ENCODE measurements around the gene ZNHIT3.
A peak's percentile ranks its signal among the peaks of the same experiment; 100 is the strongest.
"Not testable (repeated sequence)": the region's sequence is repeated elsewhere in the genome, so short reads cannot be mapped to it uniquely, and the experiment has no call there.

The ZNHIT3 gene

GRCh38 chr17:36486204-36487194, at the start of gene ZNHIT3:
Gene ZNHIT3 (plus strand): TSS chr17:36486681. CDS start chr17:36486700, 19 bp downstream.
- peak; percentile 93 for DNase-seq

DNA sequence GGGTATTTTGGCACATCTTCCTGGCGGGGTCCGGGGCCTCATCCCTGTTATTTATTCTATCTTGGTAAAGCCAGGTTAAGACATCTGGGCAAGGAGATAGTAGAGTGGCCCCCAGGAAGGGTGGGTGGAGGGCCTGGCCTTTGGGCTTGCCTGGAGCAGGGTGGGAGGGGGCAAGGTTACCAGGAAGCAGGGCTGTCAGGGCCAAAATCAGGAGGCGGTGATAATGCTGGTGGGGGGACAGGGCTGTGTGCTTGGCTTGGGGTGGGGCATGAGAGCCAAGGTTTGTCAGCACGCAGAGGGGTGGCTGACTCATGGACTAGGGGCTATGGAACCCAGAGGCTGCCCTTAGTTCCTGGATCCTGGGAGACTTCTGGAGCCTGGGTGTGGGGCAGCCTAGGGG, 44.7 kb upstream of the ZNHIT3 start:
- not testable (repeated sequence) for DNase-seq

DNA sequence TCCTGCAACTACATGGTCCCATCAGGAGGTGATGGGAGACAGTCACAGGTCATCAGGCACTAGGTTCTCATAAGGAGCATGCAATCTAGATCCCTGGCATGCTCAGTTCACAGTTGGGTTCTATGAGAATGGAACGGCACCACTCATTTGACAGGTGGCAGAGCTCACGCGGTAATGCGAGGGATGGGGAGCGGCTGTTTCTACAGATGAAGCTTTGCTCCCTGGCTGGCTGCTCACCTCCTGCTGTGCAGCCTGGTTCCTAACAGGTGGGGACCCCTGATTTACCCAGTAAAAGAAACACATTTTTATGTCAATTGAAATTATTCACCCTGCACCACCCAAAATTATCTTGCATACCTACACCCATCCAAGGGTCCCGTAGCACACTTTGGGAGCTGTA, 42.7 kb upstream of the ZNHIT3 start:
- DNase-seq, result no peak

DNA sequence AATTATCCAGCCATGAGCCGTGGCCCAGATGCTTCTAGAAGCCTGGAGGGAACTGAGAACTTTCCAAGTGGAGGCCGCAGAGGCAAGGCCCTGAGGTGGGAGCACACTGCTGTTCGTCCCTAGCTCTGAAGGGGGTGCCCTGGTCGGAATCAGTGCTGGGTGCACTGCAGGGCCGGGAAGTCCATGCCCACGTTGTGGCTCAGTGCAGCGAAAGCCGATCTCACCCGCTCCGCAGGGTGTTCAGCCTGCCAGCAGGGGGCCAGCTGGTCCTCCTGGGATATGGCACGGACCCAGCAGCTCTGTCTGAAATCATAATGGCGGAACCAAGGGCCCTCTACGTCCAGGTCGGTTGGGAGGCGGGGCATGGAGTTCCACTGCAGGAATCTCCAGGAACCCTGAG, 36.5 kb upstream of the ZNHIT3 start:
- not testable (repeated sequence) for DNase-seq

DNA sequence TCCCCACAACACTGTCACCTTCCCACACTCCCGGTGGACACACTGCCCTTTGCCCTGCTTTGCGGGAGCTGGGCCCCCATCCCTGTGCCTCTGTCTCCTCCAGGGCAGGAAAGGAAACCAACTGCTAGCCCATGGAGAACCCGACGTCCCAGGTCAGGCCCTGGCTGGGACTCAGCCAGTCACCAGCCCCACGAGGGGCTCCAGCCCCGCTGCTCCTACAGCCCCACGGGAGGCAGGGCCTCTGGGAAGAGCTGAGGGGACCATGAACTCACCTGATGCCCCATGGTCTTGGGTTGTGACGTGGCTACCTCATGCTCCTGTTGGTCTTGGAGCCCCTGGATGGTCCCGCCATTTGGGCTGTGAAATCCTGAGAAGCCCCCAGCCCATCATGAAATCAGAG, 33.6 kb upstream of the ZNHIT3 start:
- DNase-seq, result not testable (repeated sequence)

DNA sequence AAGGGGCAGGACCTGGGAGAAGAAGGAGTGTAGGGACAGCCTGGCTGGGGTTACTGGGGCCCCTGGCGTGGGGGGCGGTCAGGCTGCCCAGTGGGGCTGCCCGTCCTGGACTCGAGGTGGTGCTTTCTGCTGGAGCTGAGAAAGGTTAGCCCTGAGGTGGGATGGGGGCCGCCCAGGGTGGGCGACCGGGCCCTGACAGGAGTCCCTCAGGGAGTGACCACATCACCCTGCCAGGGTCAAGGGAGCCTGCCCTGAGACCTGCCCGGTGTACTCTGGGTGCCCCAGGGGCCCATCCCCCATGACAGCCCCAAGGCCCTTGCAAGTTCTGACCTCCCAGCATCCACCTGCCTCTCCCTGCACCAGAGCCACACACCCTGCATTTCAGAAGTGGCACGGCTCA, 28.8 kb upstream of the ZNHIT3 start:
- DNase-seq, result not testable (repeated sequence)

DNA sequence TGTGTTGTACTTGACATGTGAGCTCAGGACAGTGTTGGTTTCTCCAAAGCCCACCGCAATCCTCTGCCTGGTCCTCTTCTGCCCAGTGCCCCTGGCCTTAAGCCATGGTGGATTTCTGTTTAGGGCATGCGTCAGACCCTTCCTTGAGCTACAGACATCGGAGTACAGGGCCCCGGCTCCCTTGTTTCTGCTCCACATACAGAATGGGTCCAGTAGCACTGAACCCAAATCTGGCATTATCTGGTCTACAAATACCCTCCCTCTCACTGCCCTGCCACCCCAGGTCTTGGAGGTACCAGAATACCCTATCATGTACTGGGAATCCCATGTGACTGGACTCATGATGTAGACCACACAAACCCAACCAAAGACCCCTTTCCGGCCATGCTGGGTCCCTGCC, 27.4 kb upstream of the ZNHIT3 start:
- DNase-seq, result no peak

DNA sequence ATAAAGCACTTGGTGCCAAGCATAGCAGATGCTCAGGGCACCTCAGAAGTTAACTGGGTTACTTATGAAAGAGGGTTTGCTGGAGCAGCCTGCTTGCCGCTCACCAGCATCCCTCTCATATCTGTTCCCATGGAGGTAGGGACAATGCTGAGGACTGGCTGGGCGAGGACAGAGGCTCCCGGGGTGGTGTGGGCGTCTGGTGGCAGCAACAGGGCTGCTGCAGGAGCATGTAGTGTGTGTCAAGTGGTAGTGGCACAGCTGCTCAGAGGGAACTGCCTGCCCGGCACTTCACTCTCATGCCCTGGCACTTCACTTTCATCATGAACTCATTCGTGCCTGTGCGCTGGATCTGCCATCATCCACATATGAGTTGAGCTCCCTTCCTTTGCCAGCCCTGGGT, 26.9 kb upstream of the ZNHIT3 start:
- DNase-seq, result no peak

DNA sequence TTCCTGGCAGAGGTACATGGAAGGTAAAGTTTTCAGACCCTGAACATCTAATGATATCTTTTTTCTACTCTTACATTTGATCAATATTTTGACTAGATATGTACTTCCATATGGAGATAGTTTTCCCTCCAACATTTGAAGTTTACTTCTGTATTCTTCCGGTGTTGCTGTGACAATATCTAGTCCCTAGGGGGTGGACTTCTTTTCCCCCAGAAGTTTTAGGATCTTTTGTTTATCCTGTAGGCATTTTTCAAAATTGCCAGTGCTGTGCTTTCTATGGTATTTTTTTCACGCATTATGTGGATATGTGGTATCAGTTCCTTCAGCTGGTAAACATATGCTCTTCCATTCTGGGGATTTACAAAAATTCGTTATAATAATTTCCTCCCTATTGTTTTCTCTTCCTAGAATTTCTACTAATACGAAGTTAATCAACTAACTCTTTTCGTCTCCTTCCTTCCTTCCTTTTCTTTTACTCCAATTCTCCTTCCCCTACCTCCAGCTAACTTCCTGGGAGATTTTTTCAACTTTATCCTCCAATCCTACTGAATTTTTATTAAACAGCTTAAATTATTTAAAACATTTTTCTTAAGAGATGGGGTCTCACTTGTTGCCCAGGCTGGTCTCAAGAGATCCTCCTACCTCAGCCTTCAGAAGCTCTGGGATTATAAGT, 26.1 kb upstream of the ZNHIT3 start:
- DNase-seq, result no peak

DNA sequence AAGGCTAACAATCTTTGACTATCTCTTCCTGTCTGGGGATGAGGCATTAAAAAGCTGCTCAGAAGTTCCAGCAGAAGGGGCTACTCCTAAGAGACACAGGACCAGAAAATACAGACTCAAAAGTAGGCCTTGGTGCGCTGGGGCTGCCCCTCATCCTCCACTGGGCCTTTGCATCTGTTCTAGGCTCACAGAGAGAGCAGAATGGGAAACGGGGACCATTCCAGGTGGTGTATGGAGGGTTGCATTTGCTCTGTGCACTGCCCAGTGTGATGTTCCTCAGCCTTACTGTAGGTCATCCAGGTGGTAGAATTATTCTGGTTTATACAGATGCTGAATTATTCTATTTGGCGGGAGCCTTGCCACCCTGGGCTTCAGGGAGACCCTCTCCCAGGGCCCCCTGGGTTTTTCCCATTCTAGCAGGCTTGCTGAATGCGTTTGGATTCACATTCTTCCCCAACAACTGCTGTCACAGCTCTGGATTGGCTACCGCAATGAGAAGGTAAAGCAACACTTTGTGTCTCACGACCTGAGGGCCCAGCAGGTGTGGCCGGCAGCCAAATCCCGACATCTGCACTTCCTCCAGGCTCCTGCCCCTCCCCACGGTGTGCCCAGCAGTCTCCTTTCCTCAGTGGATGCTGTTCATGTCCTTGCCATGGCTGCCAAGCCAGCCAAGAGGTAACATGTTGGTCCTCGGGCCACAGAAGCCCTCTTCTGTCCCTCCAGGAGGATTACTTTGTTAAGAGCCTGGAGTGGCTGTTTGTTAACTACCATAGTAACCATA, 25.0 kb upstream of the ZNHIT3 start:
- no peak for DNase-seq

GRCh38 chr17:36463916-36464764, 22.3 kb upstream of the ZNHIT3 start:
- peak; percentile 10 for DNase-seq

- DNase-seq, result no peak
These were observed 21.8 kb upstream of the ZNHIT3 start for GRCh38 chr17:36464765-36465088.

DNA sequence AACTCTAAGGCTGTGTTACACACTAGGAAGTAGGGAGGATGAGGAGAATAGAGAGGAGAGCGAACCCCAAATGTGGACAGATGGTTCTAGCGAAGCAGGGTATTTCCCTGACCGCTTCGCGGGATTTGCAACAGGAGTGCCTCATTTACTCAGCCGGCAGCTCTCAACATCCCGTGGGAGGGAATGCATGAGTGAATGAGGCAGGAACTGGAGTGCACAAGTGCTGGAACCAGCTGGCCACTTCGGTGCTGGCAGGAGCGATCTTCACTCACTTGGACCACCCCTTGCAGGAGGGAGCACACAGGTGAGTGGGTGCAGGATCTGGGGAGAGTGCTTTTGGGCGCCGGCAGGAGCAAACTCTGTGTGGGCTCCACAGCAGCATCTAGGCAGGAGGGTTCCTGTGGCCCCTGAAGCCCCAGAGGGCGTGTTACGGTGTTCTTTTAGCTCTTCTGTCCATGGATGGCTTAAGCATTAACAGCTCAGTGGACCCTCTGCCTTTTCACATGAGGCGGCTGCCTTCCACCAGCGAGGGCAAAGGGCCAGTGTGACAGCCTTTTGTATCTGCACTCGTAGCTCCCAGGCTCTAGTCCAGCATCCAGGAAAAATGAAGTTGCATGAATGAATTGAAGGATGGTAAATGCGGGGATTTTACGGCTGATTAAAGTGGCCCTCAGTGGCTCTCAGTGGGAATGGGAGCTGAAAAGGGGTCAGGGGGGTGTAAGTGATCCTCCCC, 17.4 kb upstream of the ZNHIT3 start:
- no peak for DNase-seq

GRCh38 chr17:36469733-36470132, 16.7 kb upstream of the ZNHIT3 start:
- no peak for DNase-seq

- no peak for DNase-seq
These were observed 16.0 kb upstream of the ZNHIT3 start for GRCh38 chr17:36470499-36470898.

DNA sequence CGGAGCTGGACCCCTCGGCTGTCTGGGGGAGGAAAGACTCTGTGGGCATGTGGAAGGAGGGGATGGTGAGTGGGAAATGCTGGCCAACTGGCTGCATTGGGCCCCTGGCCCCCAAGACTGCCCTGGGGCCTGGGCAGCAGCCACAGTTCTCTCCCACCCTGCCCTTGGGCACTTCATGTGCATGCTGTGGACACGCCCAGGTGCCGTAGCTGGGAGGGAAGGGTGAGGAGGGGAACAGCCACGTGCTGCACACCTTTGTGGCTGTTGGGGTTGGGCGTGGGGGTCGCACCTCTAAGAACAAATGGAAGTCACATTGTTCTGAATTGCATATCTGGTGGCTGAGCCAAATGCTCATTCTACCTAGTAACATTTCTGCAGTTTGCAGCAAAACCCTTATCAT, 11.9 kb upstream of the ZNHIT3 start:
- DNase-seq, result no peak

DNA sequence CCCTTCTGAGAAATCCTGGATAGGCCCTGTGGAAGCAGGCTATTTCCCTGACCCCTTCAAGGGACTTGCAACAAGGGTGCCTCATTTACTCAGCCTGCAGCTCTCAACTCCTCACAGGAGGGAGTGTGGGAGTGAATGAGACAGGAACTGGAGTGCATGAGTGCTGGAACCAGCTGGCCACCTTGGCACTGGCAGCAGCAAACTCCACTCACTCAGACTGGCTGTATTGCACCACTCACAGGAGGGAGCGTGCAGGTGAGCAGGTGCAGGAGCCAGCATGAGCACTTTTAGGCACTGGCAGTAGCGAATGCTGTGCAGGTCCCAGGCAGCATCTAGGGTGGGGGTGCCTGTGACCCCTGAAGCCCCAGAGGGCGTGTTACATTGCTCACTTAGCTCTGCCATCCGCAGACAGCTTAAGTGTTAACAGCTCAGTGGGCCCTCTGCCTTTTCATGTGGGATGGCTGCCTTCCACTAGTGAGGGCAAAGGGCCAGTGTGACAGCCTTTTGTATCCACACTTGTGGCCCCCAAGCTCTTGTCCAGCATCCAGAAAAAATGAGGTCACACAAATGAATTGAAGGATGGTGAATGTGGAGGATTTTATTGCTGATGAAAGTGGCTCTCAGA, 11.0 kb upstream of the ZNHIT3 start:
- DNase-seq, result no peak

- no peak for DNase-seq
These were observed 4.7 kb upstream of the ZNHIT3 start for GRCh38 chr17:36481829-36482228.

- peak; percentile 83 for DNase-seq
These were observed 3.6 kb upstream of the ZNHIT3 start for GRCh38 chr17:36482611-36483504.

GRCh38 chr17:36484021-36484420, 2.5 kb upstream of the ZNHIT3 start:
- DNase-seq, result not testable (repeated sequence)
